Vagina (tissue), 2 donors: ENCODE results near the gene LIN7C.

Experiments used
- POLR2A ChIP-seq, 2 donors: fragments of 450-650 bp; IDR thresholded peaks; one replicate each; pipeline ENCODE4 v1.6.1; 2017; ENCODE audit warnings: antibody characterized with exemption in 2 of 2, mild to moderate bottlenecking in 2 of 2, moderate library complexity in 2 of 2
- TF ChIP-seq, protein P1 (sequence below), 3 experiments: fragments of 450-650 bp in 2 of 3; fragments of 200-600 bp in 1 of 3; sonication (generic) in 1 of 3; IDR thresholded peaks; one replicate each; pipeline ENCODE4 v1.5.1; 2017 to 2019; ENCODE audit warnings: antibody characterized with exemption in 3 of 3, mild to moderate bottlenecking in 2 of 3, moderate library complexity in 2 of 3

DNA sequence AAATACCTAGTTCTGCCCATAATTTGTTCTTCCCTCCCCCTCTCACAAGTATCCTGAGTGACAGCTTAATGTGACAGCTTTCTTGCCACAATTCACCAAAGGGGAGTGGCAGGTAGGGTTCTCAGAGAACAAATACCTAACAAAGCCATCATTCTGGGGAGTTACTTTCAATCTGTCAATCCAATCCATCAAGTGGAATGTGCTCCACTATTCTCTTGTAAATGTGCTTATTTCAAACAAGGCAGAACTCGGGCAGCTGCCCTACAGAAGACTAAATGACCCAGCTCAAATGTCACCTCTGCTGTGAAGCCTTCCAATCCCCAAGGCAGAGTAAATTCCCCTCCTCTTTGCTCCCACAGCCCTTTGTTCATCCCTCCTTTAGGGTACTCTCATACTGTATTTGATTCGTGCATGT is 61.8 kb downstream of the LIN7C start:
- TF ChIP-seq POLR2A (IDR thresholded peaks at IDR 0.05) = no peak
- TF ChIP-seq, protein P1, sequence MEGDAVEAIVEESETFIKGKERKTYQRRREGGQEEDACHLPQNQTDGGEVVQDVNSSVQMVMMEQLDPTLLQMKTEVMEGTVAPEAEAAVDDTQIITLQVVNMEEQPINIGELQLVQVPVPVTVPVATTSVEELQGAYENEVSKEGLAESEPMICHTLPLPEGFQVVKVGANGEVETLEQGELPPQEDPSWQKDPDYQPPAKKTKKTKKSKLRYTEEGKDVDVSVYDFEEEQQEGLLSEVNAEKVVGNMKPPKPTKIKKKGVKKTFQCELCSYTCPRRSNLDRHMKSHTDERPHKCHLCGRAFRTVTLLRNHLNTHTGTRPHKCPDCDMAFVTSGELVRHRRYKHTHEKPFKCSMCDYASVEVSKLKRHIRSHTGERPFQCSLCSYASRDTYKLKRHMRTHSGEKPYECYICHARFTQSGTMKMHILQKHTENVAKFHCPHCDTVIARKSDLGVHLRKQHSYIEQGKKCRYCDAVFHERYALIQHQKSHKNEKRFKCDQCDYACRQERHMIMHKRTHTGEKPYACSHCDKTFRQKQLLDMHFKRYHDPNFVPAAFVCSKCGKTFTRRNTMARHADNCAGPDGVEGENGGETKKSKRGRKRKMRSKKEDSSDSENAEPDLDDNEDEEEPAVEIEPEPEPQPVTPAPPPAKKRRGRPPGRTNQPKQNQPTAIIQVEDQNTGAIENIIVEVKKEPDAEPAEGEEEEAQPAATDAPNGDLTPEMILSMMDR (IDR thresholded peaks at IDR 0.05) = no peak
